Activated CD4-positive, alpha-beta T cell treated with anti-CD3 and anti-CD28 coated beads, Interleukin-2, Interleukin-6, amounts not matched to agents 100 ng/mL and 50 ng/mL, durations not matched to agents 16 hours and 8 hours (primary cell): ENCODE data around the gene HABP2.

Experiments used
- DNase-seq: peaks from one replicate; pipeline ENCODE4 v3.0.0-alpha.2; 2020

Gene HABP2

DNA sequence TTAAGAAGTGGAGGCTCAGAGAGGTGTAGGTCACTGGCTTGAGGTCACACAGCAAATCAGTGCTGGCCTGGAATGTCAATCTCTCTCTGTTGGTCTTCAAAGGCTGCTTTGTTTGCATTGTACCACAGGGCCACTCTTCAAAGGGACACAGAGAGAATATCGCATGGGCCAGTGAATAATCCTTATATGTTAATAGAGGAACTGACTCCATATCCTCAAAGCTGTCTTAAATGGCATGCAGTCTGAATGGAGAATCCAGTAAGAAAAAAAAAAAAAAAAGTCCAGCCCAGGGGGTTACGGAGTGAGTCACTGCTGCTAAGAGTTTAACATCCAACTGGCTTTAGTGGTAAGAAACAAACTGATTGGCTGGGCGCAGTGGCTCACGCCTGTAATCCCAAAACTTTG lies 56.9 kb downstream of the HABP2 start:
- no peak for DNase-seq

DNA sequence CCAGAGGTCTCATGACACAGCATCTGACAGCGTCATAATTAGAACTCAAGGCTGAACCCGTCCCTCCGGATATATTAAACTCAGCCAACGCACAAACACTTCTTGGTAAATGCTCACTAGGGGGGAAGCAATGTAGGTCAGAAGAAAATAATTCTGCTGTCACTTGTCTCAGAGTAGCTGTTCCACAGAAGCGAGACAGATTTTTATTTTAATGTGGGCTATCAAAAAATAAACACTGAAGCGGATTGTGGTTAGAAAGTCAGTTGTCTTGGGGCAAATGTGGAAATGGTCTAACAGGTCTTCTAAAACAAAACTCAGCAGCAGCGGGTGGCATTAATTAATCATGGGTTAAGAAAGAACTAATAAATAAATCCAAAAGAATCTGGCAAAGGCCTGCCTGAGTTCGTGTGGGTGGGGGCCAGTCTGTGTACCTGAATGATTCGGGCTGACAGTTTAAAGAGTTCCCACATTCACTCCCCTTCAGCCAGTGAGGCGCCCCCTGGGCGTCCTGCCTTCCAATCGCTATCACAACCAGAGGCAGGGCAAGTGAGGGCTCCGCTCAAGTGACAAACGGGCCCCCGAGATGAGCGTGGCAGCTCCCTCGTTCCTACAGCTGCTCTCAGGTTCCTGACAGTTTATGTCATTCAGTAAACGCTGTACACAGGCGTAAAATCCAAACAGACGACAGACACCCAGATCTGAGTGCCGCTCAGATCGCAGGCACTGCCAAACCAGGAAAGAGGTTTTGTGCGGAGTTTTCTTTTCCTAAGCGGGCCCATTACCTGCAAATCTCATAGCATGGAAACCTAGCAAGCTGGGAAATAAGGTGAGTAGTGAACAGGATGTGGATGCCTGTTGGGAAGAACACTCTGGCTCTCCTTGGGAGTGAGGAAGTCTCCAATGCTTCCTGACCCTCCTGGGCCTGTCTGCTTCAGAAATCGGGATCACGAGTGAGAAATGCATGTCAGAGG lies 58.1 kb downstream of the HABP2 start:
- DNase-seq, result no peak

DNA sequence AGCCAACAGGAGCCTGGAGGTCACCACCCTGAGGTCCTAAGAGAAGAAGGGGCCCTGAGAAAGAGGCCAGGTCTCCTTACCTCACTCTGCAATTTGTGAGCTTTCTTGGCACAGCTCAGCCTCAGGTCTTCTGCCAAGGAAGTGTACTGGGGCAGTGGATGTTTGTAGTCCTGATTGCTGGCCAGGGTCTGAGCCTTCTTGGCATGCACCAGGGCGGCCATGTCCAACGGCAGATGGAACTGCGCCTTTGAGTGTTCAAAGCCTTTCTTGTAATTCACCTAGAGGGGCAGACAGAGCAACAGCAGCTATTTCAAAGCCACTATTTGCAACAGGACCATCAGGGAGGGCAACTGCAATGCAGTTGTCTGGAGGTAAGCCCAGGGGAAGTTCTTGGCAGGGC lies 59.3 kb downstream of the HABP2 start:
- no peak for DNase-seq

DNA sequence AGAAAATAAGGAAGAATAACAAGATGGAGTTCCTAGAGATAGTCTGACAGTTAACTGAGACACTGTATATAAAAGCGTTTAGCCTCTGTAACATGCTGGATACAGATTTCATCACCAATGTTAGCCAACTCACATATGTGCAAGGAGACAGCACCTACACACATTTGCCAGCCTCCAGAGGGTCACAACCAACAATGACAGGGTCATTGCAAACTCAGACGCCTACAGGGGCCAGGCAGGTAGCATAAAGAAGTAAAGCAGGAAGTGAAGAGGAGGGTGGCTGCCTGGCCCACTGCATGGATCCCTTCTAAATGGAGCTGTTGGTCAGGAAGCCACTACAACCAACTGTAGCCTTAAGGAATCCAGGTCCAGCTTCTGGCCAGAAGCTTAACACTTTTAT lies 60.6 kb downstream of the HABP2 start:
- no peak for DNase-seq

DNA sequence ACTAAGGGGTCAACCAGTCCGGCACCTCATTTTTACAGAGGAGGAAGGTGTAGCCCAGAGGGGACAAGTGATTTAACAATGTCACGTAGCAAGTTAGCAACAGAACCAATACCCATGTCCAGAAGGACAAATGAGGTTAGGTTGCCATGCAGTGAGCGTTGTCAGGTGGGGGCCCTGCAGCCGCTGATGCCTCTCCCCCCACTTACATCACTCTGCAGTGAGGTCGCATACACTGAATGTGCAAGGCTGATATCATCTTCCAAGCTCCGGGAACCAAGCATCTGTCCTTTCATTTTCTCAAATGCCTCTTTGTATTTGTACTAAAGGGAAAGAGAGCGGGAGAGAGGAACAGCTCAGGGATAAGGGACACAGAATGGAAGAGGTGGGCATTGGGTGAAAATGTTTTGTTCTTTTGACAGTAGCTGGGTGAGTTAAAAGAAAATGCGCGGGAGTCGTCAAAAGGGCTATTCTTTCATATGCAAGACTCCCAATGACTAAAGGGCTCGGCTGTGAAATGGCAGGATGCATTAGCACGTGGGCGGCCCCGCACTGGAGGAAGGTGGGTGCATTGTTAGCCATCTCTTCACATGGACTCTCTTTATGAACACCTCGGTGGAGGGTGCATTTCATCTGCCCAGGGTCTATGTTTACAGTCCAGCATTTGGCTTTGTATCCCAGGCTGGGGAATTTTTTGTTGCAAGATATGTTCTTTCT lies 61.3 kb downstream of the HABP2 start:
- no peak for DNase-seq

DNA sequence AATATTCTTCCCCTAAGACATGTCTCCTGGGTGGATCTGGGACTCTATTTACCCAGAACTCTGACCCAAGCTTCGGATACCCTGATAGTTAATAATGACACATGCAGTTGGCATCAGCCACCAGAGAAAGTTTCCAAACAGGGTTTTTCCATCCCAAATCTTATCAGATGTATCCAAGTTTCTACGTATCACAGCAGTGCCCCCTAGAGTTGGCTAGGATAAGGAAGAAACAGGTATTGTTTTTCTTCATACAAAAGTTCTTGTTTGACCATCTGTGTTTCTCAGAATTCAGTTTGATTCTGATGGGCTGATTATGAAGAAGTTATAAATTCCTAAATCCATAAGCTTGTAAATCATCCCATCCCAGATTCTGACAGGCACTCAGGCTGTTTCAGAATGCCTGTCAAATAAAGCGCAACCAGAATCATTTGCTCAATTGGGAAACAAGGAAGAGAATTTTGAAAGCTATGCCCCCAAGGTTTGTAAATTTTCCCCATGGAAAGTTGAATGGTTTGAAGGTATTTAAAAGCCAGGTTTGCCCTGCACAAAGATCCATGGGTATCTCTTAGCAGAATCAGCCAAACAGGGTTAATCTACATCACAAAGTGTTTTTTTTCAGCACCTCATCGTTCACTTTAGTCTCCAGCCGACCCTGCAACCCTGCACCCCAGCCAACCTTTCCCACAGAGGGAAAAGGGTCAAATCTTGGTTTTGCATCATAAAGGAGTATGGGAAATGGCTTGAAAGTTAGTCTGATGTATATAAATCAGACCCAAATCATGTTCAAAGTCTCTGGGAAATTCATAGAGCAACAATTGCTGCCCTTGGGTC lies 63.6 kb downstream of the HABP2 start:
- no peak for DNase-seq

DNA sequence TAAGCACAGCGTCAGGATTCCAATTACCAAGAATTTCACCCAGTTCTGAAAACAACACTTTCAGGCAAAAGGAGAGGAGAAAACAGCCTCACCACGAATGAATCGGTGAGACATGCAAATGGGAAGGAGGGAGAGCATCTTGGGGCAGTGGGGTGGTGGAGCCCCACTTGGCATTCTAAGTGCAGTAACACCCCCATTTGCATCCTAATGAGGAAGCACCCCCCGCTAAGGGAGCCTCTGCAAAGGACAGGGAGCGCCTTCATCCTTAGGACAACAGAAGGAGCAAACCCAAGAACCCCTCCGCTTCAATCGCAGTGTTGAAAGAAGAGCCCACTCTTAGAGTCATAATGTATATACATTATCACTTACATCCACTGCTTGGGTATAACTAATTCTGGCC lies 64.2 kb downstream of the HABP2 start:
- DNase-seq, result no peak

DNA sequence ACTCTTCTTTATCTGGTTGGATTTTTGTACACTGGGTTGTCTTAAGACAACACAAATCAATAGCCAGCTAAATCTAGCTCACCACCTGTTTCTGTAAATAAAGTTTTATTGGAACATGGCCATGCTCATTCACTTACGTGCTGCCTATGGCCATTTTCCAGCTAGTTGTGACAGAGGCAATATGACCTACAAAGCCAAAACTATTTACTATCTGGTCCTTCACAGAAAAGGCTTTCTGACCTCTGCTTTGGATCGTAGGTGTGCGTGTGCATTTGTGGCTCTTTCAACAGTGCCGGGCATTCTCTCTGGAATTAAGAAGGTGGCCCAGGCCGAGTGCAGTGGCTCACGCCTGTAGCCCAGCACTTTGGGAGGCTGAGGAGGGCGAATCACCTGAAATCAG lies 65.5 kb downstream of the HABP2 start:
- DNase-seq, result no peak

DNA sequence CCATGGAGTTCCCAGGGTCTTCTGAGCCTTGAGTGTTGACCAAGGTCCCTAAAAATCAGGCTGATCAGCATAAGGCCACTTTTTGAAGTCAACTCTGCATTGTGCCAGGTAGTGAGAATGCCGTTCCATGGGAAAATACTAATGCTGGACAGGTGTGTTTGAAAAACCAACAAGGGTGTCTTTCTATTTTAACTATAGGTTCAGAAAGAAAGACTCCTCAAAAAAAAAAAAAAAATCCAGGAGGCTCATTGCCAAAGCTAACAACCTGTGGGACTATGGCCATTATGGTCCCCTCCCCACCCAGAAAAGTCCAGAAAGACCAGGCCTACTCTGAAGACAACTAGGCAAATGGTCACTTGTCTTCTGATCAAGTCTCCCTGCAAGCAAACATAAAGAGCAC lies 66.5 kb downstream of the HABP2 start:
- no peak for DNase-seq

DNA sequence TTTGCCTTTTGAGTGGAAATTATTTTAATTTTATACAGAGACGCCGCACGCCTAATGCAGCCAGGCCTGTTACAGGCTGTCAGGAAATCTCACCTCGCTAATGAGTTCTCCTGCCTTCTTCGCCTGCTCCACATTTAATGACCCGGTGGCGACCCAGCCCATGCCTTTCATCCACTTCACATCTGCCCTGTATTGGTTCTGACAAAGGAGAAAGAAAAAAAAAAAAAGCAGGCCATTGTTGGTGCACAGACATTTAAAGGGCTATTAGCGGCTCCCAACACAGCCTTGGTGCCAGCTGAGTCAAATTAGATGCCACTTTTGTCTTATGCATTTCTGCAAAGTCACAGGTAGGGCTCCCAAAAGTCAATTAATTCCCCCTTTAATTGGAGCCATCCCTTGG lies 67.7 kb downstream of the HABP2 start:
- DNase-seq, result no peak

DNA sequence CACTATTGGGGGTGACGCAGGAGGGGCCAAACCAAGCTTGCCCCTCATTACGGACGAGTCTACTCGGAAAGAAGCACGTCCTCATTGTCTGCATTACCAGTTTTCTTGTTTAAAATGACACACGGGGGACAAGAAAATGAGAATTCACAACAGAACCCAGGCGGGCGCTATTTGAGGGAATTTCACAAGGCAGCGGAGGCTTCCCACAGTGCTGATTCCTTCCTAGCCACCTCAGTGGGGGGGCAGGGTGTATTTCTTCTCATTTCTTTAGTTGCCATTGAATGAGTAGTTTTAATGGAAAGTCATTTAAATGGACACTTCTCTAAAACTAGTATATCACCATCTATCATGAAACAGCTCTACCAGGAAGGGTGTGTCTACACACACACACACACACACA lies 68.1 kb downstream of the HABP2 start:
- DNase-seq, result no peak

DNA sequence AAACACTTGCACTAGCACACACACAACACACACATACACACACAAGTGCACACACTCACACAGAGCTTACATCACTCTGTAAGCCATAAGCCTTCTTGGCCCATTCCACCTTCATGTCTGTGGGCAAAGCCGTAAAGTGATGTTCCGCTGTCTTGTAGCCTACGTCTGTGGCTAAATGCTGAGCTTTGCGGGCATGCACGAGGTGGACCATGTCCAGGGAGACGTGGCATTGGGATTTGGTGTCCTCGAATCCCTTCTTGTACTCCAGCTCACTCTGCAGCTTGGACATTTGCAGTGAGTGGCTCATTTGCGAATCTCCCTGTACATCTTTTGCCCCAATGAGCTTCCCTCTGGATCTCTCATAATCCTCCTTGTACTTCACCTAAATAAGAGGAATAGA lies 68.9 kb downstream of the HABP2 start:
- DNase-seq, result no peak

DNA sequence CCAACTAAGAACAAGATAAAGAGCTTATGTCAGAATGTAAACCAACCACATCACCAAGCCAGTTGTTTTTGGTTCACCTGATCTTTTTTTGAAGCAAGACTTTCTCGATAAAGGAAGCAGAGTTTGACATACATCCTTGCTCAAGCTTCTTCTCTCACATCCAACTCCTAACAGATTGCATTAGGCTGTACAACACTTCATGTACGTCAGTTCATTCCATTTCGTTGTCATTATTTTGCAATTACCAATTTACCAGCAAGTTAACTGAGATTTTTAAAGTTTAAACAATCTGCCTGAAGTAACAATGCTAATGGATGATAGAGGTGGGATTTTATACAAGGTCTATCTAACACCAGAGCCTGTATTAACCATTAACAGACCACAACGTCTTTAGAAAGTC lies 70.0 kb downstream of the HABP2 start:
- DNase-seq, result no peak

DNA sequence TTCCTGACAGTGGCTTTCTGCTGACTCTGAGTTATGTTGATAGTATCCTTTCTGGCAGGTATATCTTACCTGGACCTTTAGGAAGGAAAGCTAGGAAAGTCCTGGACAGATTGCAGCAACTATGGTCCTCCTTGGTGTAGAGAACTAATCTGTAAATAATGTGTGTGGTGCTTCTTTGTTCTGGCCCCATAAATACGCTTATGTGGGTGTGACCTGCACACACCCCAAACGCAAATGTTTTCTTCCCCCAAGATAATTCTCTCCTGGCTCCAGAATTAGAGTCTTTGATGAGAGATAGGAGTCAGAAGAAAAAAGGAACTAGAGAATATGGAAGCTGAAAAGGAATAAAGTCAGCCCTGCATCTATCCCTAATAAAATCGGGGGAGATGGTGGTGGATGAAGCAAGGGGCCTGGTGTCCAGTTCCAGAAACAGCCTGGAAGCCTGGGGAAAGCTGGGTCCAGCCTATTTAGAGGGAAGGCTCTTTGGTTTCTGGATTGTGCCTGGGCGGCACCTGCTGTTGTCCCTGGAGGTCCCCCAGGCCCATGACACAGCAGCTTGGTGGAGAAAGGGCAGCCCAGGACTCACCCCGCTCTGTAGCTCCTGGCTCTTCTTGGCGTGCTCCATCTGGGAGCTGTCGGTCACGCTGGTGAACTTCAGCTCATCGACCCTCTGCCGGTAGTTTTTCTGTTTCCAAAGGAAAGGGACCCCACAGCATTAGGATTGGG lies 72.8 kb downstream of the HABP2 start:
- DNase-seq, result no peak

DNA sequence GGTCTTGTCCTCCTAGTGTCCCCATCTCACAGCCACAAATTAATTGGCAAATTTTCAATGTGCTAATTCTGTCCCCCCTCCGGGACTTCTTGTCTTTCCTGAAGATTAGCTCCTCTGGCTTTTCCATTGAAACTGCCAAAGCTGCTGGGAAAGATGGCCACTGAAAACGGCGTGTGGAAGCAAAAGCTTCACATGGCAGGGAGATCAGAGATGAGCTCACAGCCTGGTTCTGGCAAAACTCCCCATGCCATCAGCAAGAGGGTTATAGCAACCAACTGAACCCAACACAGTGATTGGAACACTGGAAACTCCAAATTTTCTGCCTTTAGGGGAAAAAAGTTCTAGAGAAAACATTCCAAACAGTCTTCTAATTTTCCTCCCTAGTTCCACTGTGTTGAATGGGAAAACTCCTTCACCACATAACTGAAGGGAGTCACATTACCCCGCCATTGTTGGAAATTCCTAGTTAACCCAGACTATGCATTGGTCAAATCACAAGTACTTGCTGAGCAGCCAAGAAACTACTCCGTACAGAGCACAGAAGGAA lies 74.0 kb downstream of the HABP2 start:
- DNase-seq, result no peak

DNA sequence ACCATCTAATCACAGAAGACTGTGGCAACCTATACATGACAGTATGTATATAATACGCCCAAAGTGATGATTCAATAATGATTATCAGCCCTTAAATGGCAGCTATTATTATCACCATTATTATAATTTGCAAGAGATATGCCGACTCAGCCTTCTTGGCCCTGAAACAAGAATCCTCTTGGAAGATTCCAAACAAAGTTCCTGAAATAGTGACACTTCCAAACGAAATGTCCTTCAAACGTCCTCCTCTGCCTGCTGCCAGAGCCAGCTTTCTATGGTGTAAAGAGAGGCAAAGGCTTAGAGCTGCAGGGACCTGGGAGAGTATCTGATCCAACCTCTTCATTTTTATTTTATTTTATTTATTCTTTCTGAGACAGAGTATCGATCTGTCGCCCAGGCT lies 75.0 kb downstream of the HABP2 start:
- DNase-seq, result no peak

DNA sequence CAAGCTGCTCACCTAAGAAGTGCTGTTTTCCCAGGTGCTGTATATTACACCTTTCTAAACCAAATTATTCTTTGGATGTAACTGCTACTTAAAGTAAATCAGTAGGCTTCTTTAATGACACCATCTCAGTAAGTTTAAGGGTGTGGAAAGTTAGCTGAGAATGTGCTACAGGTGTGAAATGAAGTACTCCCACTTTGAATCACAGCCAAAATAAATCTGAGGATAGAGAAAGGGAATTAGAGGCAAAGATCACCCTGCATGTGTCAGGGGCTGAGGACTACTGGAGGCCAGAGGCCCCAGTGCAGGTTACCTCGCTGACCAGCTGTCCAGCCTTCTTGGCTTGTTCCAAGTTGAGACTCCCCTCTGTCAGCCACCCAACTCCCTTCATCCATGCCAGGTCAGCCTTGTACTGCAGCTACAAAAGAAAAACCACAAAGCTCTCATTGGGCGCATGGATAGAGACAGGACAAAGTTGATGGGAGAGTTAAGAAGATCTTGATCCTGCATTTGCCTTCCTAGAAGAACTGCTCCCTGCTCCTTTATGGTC lies 75.8 kb downstream of the HABP2 start:
- no peak for DNase-seq

DNA sequence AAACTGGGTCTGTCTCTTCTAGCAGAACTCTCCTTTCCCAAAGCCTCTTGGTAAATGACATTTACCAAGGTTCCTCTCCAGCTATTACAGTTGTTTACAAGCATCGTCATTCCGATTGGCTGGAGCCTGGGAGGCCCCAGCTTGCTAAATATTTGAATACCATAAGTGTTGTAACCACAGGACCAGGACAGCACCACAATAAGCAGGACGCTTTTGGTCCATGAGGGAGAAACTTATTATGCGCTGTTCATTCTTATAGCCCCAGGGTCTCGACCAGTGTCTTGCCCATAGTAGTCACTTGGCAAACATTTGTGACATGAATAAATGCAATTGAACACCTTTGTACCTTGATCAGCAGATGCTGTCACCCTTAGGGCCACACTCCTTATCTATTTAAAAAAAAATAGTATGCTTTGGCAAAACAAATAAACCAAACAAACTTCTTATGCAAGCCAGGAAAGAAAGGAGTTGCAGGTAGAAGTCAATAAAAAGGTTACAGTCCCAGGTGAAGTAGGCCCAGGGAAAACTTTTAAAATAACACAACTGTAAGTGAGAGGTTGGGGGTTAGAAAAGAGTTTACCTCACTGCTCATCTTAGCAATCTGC lies 78.2 kb downstream of the HABP2 start:
- no peak for DNase-seq

DNA sequence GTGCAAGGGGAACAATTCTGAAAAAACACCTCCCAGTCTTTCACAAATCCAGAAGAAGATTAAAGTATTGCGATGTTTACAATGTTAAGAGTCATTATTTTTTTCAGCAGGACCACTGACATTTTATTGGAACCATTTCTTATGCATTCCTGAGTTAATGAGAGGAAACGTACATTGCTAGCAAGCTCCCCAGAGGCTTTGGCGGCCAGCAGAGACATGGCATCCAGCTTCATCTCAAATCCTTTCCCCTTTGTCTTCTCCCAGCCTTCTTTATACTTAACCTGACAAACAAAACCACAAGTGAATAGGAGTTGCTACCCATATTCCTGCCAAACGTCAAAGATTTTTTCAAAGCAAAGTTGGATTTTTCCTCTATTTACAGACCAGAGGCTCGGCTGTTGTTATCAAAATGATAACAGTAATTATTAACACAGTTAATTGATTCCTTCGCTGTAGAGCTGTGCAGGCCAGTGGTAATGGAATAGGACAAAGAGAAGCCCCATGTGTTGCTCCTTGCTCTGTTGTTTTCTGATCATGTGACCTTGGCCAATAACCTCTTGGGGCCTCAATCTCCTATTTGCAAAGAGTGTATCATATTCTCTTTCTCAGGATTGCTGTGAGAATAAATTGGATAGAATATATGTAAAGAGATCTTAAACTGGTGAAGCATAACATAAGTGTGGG lies 79.0 kb downstream of the HABP2 start:
- no peak for DNase-seq
